Stimulated activated CD4-positive, alpha-beta T cell treated with anti-CD3 and anti-CD28 coated beads, Interleukin-15, amount 100 ng/mL, for 24 hours (primary cell): ENCODE measurements around the gene RNF187.
A peak's percentile ranks its signal among the peaks of the same experiment; 100 is the strongest.
"Not testable (repeated sequence)": the region's sequence is repeated elsewhere in the genome, so short reads cannot be mapped to it uniquely, and the experiment has no call there.

Experiments used
- DNase-seq: peaks from one replicate; pipeline ENCODE4 v3.0.0-alpha.2; 2020

The RNF187 gene

DNA sequence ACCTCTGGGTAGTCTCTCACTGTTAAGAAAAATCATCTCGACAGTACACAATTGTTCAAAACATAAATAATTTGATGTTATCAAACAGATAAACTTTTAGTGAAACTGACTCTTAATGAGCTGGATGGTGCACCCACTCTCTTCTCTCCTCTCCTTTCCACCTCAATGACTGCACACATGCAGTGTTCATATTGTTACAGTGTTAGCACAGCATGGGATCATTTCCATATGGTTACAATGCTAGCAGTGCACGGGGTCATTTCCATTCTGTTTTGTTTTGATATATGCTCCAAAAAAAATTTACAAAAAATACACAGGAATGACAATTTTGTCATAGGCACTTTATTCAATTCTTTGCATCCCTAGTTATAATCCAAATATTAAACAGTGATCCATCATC is 26.4 kb upstream of the RNF187 start:
- no peak for DNase-seq

DNA sequence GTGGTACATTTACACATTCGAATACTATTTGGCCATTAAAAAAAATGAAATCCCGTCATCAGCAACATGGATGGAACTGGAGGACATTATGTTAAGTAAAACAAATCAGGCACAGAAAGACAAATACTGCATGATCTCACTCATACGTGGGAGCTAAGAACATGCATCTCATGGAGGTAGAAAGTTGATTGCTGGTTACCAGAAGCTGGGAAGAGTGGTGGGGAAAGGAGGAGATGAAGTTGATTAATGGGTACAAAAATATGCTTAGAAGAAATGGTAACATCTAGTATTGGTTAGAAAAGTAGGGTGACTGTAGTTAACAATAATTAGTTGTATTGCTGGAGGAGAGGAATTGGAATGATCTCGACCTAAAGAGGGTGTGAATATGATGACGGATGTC is 24.6 kb upstream of the RNF187 start:
- no peak for DNase-seq

DNA sequence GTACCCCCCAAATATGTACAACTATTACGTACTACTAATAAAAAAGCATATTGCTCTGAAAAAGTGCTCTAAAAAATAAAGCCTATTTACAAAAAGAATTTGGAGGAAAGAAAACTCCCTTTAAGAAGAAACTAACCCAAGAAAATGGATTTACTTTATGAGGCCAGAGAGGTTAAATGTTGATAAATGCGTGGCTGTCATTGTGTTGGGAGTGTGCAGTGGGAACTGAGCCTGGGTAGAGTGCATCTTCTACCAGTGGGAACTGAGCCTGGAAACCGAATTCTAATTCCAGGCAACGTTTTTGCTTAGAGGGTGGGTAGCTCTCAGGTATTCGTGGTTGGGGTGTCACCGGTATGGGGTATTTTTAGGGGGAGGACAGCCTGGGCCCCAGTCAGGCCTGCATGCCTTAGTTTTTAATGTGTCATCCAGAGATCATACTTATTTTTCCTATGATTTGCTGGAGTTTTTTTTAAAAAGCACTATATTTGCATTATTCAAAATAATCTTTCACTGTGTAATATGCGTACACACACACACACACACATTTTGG is 24.1 kb upstream of the RNF187 start:
- DNase-seq, result peak; percentile 24

DNA sequence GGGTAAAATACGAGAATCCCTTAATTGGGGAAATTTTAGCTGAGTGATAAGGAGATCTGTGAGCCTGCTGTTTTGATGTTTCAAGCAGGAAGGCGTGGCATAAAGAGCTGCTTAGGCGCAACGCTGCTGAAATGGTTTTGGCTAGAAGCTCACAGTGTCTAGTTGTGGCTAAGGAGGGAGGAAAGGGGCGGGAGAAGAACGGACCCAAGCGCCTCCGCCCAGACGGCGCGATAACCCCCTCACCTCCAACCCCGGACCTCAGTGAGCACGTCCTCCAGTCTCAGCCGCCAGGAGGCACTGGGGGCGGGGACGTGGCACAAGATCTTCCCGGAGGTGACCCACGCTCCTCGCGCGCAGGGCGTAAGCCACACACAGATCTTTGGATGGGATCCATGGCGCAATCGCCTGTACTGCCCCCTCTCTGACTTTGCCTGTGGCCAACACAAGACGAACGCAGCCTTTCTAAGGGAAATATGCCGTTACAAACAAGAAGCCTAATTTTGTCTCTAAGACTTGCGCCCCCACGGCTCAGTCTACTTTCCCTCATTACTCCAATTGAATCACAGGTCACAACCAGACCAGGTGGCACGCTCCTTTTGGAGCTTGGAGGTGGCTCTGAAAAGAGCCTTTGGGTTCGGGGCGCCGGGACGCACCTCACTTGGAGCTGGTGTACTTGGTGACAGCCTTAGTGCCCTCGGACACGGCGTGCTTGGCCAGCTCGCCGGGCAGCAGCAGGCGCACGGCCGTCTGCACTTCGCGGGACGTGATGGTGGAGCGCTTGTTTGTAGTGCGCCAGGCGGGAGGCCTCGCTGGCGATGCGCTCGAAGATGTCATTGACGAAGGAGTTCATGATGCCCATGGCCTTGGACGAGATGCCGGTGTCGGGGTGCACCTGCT is 23.4 kb upstream of the RNF187 start:
- peak; percentile 84 for DNase-seq

DNA sequence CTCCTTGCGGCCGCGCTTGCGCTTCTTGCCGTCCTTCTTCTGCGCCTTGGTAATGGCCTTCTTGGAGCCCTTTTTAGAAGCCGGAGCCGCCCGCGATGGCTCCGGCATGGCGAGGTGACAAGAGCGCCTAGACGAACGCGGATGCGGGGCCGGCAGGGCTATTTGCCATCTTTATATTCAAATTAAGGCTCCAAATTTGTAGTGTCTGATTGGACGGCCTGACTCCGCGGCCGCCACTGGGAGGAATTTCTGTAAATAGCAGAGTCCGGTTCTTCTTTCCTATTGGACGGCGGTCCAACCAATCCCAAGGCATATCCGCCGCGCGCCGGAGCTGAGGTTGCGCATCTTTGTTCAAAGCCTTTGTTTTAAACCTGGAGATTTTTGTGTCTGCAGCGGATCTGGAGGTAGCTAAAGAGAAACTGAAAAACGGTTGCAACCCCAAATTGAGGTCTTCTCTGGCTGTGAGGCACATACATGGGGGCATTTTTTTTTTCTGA is 22.6 kb upstream of the RNF187 start:
- DNase-seq, result peak; percentile 92

DNA sequence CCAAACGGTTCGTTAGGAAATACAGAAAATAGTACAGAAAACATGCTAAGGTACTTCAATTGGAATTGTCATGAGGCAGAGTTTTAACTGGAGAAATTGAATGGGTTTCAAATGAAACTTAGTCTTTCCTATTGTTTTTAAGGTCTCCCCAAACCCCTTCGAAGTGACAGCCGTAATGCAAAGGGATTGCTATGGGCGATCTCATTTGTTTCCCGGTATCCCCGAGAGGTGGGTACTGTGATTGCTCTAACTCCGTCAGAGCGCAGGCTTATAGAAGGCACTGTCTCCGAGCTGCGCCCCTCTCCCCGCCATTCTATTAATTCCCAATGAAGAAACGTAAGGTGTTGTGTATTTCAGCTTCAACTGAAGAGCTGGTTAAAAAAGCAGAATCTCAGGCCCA is 22.0 kb upstream of the RNF187 start:
- no peak for DNase-seq

DNA sequence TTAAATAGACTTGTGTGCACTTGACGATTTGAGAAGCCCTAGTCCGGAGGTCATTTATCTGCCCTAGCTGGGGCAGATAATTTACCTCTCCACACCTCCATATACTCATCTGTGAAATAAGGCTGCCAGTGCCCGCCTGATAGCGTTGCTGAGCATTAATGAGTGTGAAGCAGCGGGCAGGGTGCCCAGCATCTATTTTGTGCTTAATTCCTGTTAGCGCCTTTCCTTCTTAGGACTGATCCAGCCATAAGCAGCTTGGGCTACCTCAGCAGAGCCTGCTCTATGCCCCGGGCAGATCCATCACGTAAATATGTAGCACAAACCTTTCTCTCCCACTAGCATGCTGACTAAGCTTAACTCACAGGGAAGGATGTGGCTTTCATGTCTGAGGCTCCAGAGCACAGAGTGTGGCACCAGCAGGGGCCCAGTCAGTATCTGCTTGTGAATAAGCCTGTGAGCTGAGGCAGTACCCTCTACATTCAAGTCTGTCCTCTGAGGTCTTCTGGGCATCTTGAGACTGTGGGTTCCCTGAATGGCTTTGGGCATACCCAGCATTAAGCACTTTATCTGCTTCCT is 21.5 kb upstream of the RNF187 start:
- DNase-seq, result no peak

DNA sequence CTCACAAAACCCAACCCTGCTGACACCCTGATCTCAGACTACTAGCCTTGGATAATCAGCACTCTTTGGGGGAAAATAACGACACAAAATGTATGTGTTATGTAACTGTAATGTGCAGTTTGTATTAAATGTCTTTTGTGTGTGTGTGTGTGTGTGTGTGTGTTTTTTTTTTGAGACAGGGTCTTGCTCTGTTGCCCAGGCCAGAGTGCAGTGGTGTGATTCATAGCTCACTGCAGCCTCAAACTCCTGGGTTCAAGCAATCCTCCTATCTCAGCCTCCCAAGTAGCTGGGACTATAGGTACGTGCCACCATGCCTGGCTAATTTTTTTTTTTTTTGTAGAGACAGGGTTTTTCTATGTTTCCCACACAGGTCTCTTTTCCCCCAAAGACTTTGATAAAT is 19.0 kb upstream of the RNF187 start:
- not testable (repeated sequence) for DNase-seq

DNA sequence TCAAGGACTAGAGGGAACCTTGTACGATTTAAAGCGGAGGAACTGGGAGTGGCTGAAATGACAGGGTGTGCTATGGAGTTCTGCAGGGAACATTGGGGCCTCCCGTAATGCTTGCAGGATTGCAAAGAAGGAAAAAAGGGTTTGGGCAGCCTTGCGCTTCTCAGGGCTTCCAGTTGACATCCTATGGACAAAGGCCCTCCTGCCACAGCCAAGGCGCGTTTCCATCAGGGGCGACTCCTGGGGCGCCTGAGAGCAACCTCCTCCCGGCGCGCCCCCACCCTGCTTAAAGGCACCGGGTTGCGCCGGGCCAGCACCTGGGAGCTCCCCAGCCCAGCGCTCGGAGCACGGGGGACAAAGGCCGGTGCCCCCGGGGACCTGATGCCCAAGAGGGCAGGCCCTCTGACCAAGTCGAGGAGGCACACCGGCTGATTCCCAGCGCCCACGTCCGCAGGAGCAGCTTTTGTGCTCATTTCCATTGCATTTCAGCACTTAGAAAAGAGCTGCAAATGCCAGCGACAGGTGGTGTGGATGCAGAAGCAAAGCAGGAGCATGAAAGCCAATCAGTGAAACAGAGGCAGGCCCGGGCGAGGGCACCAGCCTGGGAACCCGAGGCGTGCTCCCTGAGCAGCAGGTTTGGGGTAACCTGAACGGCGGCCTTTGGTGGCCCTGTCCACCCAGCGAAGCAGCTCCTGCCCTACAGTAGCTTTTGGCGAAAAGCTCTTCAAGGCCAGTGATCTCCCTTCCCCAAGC is 17.6 kb upstream of the RNF187 start:
- no peak for DNase-seq

DNA sequence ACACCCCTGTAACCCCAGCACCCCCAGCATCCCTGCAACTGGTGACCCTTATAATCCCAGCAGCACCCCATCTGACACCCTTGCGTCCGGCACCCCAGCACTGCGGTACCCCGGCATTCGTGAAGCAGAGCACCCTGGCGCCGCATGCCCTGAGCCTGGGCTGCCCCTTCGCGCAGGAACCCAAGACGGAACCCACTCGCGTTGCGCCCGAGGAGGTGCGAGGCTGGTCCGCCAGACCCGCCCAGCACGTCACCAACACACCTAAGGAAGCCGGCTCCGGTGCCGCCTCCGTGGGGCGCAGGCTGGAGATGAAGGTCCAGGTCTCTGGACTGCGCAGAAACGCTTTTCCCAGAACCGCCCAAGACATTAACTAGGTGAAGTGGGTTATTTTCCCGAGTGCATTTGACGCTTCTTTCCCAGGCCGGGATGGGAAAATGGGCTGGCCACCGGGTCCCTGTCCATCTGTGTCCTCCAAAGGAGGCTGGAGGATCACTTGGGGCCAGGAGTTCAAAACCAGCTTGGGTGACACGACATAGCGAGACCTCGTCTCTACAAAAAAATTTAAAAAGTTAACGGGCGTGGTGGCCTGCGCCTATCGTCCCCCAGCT is 15.9 kb upstream of the RNF187 start:
- no peak for DNase-seq

DNA sequence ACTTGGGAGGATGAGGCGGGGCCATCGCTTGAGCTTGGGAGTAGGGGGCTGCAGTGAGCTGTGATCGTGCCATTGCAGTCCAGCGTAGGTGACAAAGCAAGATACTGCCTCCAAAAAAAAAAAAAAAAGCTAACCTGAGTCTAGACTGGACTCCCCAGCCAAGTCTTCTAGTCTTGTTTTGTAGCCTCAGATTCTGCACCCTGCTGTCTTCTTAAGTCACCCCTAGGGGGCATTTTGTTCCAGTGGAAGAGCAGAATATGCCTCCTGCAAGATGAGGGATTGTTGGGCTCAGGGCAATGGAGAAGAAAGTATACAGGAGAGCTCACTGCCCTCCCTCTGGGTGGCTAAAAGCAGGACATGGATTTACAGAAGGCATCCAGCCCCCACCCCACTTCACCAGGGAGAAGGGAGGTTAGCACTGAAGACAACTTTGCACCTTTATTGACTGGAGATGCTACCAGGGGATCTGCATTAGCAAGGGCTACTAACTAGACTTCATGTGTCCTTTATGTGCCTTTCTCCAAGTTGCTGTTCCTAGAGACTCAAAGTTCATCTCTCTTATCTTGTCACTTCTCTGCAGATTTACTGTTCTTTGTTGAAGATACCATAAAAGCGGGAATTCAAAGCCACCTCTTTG is 15.3 kb upstream of the RNF187 start:
- peak; percentile 20 for DNase-seq

DNA sequence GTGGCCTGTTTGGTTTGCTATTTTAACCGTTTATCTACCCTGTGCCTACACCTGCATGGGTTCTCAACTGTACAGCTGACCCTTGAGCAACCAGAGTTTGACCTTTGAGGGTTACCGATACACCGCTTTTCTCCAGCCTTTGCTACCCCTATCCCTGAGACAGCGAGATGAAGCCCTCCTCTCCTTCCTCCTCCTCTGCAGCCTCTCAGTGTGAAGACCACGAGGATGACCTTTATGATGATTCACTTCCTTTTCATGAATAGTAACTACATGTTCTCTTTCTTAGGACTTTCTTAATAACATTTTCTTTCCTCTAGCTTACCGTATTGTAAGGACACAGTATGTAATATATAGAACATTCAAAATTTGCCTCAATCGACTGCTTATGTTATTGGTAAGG is 14.5 kb upstream of the RNF187 start:
- DNase-seq, result no peak

DNA sequence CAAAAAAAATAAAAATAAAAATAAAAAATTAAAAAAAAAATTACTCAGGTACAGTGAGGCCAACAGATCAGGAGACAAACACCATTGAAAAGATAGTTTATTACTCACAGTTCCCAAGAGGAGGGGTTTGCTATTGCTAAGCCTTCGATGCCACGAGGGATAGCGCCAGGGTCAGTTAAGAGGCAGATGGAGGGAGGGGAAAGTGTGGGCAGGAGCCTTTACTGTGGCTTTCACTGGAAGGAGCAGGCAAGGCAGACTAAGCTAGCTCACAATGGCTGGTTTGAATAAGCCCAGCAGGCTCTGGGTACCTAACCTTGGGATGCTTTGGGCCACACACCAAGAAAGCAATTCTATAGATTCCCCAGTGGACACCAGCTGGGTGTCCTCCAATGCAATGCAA is 12.7 kb upstream of the RNF187 start:
- DNase-seq, result no peak

DNA sequence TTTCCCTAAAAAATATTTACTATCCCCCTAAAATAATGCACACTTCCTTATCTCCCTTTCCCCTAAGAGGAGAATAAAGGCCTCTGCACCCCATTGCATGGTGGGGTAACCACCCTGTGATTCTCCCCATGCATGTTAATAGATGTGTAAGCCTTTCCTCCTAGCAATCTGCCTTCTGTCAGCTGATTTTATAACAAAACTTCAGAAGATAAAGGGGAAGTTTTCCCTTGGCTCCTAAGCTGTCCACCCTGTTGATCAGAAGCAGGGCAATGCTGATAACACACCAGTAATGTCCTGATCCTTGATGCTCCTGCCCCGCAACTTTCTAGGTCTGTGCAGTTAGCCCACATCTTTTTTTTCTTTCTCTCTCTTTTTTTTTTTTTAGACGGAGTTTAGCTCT is 11.4 kb upstream of the RNF187 start:
- DNase-seq, result no peak

DNA sequence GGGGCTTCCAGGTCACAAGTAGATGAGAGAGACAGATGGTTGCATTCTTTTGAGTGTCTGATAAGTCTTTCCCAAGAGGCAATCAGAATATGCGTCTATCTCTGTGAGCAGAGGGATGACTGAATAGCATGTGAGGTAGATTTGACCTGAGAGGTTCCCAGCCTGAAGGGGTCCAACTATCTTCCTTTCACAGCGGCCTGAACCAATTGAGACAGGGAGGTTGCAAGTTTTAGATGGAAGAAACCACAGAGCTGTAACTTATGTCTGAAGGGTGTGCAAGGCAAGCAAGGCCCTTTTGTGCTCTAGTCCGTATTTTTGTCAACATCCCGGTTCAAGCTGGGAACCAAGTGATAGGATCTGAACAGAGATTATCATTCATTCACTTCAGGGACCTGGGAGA is 9.9 kb upstream of the RNF187 start:
- no peak for DNase-seq

DNA sequence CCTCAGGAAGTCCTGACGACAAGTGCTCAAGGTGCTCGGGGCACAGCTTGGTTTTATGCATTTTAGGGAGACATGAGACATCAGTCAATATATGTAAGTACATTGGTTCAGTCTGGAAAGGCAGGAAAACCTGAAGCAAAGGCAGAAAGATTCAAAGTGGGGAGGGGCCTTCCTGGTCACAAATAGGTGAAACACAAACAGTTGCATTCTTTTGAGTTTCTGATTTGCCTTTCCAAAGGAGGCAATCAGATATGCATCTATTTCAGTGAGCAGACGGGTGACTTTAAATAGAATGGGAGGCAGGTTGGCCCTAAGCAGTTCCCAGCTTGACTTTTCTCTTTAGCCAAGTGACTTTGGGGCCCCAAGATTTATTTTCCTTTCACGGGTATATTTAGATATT is 8.9 kb upstream of the RNF187 start:
- DNase-seq, result no peak

DNA sequence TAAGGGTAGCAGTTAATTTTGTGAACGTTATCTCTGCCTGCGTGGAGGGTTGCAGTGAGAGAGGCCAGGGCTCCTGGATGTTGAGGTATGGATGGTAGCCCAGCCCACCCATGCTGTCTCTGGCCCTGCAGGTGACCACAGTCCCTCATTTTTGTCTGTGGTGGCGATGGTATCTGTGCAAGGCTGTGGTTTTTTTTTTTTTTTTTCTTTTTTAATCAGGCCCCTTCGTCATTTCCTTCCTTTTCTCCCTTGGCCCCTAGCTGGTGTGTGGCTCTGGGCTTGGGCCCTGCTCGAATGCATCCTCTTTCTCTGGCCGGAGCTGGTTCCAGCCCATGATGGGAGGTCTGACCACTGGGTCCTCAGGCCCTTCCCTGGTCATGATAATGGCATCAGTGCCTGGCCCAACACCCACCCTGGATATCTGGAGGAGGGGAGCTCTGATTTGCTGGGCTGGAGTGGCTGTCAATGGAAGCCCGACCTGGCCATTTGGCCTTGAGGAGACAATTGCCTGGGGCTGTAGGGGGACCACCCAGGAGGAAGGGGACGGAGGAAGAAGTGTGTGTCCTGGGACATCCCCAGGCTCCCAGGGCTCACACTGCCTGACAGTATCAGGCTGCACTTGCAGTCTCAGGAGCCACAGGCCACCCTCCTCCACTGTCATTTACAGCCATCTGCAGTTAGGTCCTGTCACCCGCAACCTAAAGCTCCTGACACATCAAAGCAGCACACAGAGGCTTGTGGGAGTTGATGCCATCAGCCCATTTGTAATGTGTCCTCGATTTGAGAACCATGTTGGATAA is 8.1 kb upstream of the RNF187 start:
- no peak for DNase-seq

DNA sequence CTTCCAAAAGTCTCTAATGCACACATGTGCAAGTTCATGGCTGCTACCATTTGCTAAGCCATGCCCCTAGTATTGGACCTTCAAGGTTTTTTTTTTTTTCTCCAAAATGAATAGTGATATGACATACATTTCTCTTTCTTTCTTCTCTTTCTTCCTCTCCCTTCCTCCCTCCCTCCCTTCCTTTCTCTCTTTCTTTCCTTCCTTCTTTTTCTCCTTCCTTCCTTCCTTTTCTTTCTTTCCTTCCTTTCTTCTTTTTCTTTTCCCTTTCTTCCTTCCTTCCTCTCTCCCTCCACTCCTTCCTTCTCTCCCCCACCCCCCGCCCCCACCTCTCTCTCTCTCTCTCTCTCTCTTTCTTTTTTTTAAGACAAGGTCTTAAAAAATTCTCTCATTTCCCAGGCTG is 3.4 kb upstream of the RNF187 start:
- no peak for DNase-seq

DNA sequence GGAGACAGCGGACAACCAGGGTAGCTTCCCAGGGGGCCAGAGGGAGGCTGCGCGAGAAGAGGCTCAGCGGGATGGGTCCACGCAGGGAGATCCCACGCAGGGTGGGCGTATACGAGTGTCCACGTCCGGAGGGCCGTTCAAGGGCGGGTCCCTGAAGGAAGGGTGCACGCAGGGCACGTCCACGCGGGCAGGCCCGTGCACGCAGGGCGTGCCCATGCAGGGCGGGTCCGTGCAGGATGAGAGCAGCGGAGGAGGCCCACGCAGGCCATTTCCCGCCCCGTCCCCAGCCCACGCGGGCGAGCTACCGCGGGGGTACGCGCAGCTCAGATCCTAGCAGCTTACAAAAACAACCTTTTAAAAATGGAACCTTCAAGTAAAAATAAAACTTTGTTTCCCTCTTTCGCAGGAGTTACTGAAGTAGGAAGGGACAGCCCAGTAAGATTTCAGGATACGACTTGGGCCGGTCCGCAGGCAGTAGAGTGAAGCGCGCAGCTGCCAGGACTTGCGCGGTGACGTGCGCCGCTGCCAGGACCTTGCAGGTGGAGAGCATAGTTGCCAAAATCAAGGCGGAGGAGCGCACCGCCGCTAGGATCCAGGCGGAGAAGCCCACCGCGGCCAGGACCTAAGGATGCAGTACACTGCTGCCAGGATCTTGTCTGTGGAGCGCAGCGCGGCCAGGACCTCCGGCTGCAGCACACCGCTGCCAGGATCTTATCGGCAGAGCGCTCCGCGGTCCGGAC is 416 bp upstream of the RNF187 start:
- peak; percentile 88 for DNase-seq

DNA sequence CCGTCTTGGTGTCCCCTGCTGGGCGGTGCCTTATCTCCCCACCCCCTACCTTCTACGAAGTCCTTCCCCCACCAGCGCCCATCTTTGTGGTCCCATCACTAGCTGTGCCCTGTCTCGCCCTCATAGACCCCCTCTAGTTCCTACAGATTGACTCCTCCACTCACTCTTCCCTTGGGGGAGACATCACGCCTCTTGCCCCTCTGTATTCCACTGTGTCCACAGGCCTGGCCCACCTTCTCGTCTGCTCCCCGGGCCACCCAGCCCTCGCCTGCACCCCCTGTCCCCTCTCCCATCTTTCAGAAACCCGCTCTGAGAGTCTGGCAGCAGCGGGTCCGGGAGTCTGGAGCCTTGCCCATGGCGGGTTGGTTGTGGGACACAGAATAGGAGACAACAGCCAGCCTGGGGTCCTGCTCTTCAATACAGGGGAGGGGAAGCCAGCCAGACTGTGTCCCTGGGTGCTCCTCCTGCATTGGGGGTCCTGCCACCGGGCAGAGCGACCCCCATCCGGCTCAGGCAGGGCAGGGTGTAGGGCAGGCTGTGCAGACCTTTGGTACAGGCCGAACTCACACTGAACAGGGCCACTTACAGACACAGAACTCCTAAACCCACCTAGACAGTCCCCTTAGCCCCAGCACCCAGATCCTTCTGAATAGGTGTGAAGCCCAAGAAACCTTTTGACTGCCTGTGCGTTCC is 1.1 kb downstream of the RNF187 start:
- no peak for DNase-seq
